Neural cell (in vitro differentiated cells): ENCODE results near the gene RELN.

Source experiments
- CTCF ChIP-seq: fragments of 450-650 bp; IDR thresholded peaks from 2 replicates; pipeline ENCODE4 v1.5.1; 2014; ENCODE audit warnings: antibody characterized with exemption, mild to moderate bottlenecking, moderate library complexity; ENCODE audit not compliant: poor library complexity, severe bottlenecking
- EP300 ChIP-seq: fragments of 450-650 bp; conservative IDR thresholded peaks from 2 replicates; pipeline ENCODE4 v1.6.1; 2014; ENCODE audit warnings: antibody characterized with exemption, mild to moderate bottlenecking, moderate library complexity; ENCODE audit not compliant: poor library complexity, severe bottlenecking
- POLR2AphosphoS5 ChIP-seq: IDR thresholded peaks from 2 replicates; pipeline ENCODE4 v1.6.1; 2012
- SMC3 ChIP-seq: fragments of 450-650 bp; conservative IDR thresholded peaks from 2 replicates; pipeline ENCODE4 v1.6.1; 2014; ENCODE audit warnings: antibody characterized with exemption, mild to moderate bottlenecking, moderate library complexity; ENCODE audit not compliant: poor library complexity
- TAF1 ChIP-seq: IDR thresholded peaks from 2 replicates; pipeline ENCODE4 v1.6.1; 2012; ENCODE audit warnings: low read depth

- TF ChIP-seq TAF1 (no peak), POLR2AphosphoS5 (no peak), EP300 (no peak), CTCF (no peak), SMC3 (no peak)
Measured at GRCh38 chr7:103843689-103844480, 145.6 kb downstream of the RELN start.
